B cell (primary cell): ENCODE measurements around the gene ANXA4. TPM values are rescaled to one million over a fixed set of nuclear protein-coding genes. Genes with fewer than 3 reads are reported as not detected.

Experiments used
- ATAC-seq: fragments of 200-7000 bp; cut with Tn5 transposase; one replicate; pipeline ENCODE4 v1.10.0; 2021; ENCODE audit warnings: low read depth, mild to moderate bottlenecking, moderate number of reproducible peaks, moderate library complexity
- CTCF ChIA-PET: fragments of 350-600 bp; sonication (Branson Sonifier 250); formaldehyde crosslinking; loops from one replicate; lab custom pipeline; 2021; ENCODE audit warnings: antibody characterized with exemption, inconsistent platforms; lab: Charles Lee
- POLR2A ChIA-PET: fragments of 350-600 bp; sonication (Branson Sonifier 250); formaldehyde crosslinking; loops from one replicate; lab custom pipeline; 2021; ENCODE audit warnings: antibody characterized with exemption; lab: Charles Lee
- DNase-seq: peaks from one replicate; pipeline ENCODE4 v3.0.0; 2013
- H2AFZ ChIP-seq: 2 replicates; pipeline ENCODE4 v1.6.1; 2012; ENCODE audit warnings: mild to moderate bottlenecking, low read depth, low read length; ENCODE audit not compliant: insufficient read depth, poor library complexity, severe bottlenecking
- H3K27ac ChIP-seq, 2 donors: 1 replicate in 1 of 2; 2 replicates in 1 of 2; pipeline ENCODE4 v1.5.1; 2012 to 2013; ENCODE audit warnings: low read length in 2 of 2, mild to moderate bottlenecking in 2 of 2, moderate library complexity in 1 of 2
- H3K27me3 ChIP-seq, 4 experiments: fragments of 200-600 bp in 1 of 4; sonication (generic) in 1 of 4; replicated peaks in 1 of 4; 1 replicate in 2 of 4; 2 replicates in 2 of 4; pipeline versions ENCODE4 v1.6.1 to v1.7.0; 2013 to 2016; ENCODE audit warnings: low read length in 3 of 4, mild to moderate bottlenecking in 2 of 4, mixed read lengths in 1 of 4, moderate library complexity in 1 of 4; ENCODE audit not compliant: insufficient read depth in 4 of 4, control insufficient read depth in 3 of 4; ENCODE audit errors: control extremely low read depth in 1 of 4
- H3K36me3 ChIP-seq, 2 experiments: replicated peaks in 1 of 2; 1 replicate in 1 of 2; 2 replicates in 1 of 2; pipeline versions ENCODE4 v1.6.1 to v1.7.1; 2013; ENCODE audit warnings: low read length in 1 of 2; ENCODE audit not compliant: insufficient read depth in 2 of 2, control insufficient read depth in 1 of 2; ENCODE audit errors: control extremely low read depth in 1 of 2, extremely low read depth in 1 of 2
- H3K4me1 ChIP-seq, 2 donors: fragments of 200-600 bp in 1 of 2; sonication (generic) in 1 of 2; 1 replicate in 1 of 2; 2 replicates in 1 of 2; pipeline versions ENCODE4 v1.5.1 to v1.6.1; 2013 to 2017; ENCODE audit warnings: low read length in 2 of 2; ENCODE audit not compliant: control insufficient read depth in 2 of 2, insufficient read depth in 2 of 2
- H3K4me2 ChIP-seq: replicated peaks from 2 replicates; pipeline ENCODE3; 2012; ENCODE audit warnings: mild to moderate bottlenecking, low read depth, low read length; ENCODE audit not compliant: poor library complexity, severe bottlenecking
- H3K4me3 ChIP-seq, 5 experiments: fragments of 200-600 bp in 1 of 5; sonication (generic) in 1 of 5; 1 replicate in 3 of 5; 2 replicates in 2 of 5; pipeline versions ENCODE4 v1.5.1 to v1.7.0; 2011 to 2016; ENCODE audit warnings: low read length in 4 of 5, mild to moderate bottlenecking in 4 of 5, low read depth in 2 of 5, control low read depth in 1 of 5, moderate library complexity in 1 of 5; ENCODE audit not compliant: insufficient read depth in 1 of 5; ENCODE audit errors: control extremely low read depth in 1 of 5, extremely low read depth in 1 of 5
- H3K79me2 ChIP-seq: fragments of 200-600 bp; sonication (generic); one replicate; pipeline ENCODE4 v1.6.0; 2016; ENCODE audit warnings: low read length; ENCODE audit not compliant: control insufficient read depth, insufficient read depth
- H3K9ac ChIP-seq: fragments of 200-600 bp; sonication (generic); 2 replicates; pipeline ENCODE4 v1.6.1; 2017; ENCODE audit warnings: mild to moderate bottlenecking, low read length, moderate library complexity
- H3K9me3 ChIP-seq, 3 donors: one replicate each; pipeline versions ENCODE4 v1.6.1 to v1.7.1; 2013; ENCODE audit warnings: low read length in 2 of 3; ENCODE audit not compliant: control insufficient read depth in 2 of 3, insufficient read depth in 1 of 3; ENCODE audit errors: control extremely low read depth in 1 of 3
- H4K20me1 ChIP-seq: 2 replicates; pipeline ENCODE4 v1.6.0; 2012; ENCODE audit warnings: mild to moderate bottlenecking, low read length; ENCODE audit not compliant: insufficient read depth, control insufficient read depth, poor library complexity, severe bottlenecking
- H3K27ac Mint-ChIP-seq: one replicate; pipeline ENCODE4 v1.8.0; 2021; ENCODE audit warnings: mixed read lengths
- H3K27me3 Mint-ChIP-seq: one replicate; pipeline ENCODE4 v1.8.0; 2021; ENCODE audit warnings: mixed read lengths
- H3K4me1 Mint-ChIP-seq: one replicate; pipeline ENCODE4 v1.8.0; 2021; ENCODE audit warnings: mixed read lengths
- H3K4me3 Mint-ChIP-seq: one replicate; pipeline ENCODE4 v1.8.0; 2021; ENCODE audit warnings: mixed read lengths
- H3K9me3 Mint-ChIP-seq: one replicate; pipeline ENCODE4 v1.8.0; 2022; ENCODE audit warnings: mixed read lengths; ENCODE audit not compliant: insufficient read depth
- EZH2 ChIP-seq: IDR thresholded peaks from 2 replicates; pipeline ENCODE4 v1.6.1; 2012; ENCODE audit warnings: borderline replicate concordance, low read depth, mild to moderate bottlenecking, moderate library complexity, low read length; ENCODE audit not compliant: insufficient read depth, poor library complexity, severe bottlenecking
- WGBS: methylation state at CpG from one replicate; pipeline ENCODE4 v1.1.5; 2013; ENCODE audit warnings: missing lambda C conversion rate; ENCODE audit not compliant: insufficient coverage; 5-methylcytosine and 5-hydroxymethylcytosine counted together
- intact Hi-C: fragments of 100-400 bp; cut with micrococcal nuclease; formaldehyde crosslinking; loops from one replicate; pipeline ENCODE4 v1.10.0; 2022
- polyA plus RNA-seq: library from polyadenylated mRNA; depleted of rRNA; stranded (reverse); fragments of >200 nt; gene quantifications from 2 replicates; pipeline ENCODE4 v1.2.3, GENCODE V29; 2012
- total RNA-seq, 2 donors: library from RNA; stranded (reverse); fragments of 120-200 nt in 1 of 2; gene quantifications; 1 replicate in 1 of 2; 2 replicates in 1 of 2; pipeline versions ENCODE4 v1.2.3 to v1.2.4, GENCODE V29; 2013 to 2022
- TF ChIP-seq, protein P1 (sequence below): fragments of 200-600 bp; IDR thresholded peaks from one replicate; pipeline ENCODE4 v1.8.0; 2022; ENCODE audit warnings: antibody characterized with exemption, mild to moderate bottlenecking

Gene ANXA4
- total and polyA plus RNA-seq, 2 donors (not counting 1 experiment from before 2014, with no cell fraction given) = 28.4 to 61.7 TPM

DNA sequence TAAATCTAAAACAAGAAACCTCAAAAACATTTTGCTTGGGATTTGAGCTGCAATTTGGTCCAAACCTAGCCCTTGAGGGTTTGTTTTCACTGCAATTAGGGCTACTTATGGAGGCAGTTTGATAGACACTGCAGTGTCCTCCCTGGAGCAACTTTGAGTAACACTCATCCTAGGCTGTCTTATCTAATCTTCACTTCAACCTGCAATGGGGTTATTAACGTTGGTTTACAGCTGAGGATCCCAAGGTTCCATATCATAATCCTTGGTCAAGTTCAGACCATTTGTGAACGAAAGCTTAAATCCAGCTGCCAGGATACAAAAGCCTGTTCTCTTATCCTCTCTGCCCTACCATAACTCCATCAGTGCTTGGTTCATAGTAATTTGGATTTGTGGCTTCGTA is 2.5 kb downstream of the ANXA4 start:
- Histone ChIP-seq H3K36me3 (peaks cover 0 to 3% of the 10 kb centered on the region in 2 experiments), H3K9ac (peak overlapping the region; percentile 41), H3K4me3 (peak overlapping the region in 1 of 5 experiments; percentile 5), H3K9me3 (no peaks in the 10 kb centered on the region), H4K20me1 (peaks cover 9% of the 10 kb centered on the region), H2AFZ (no peak overlapping the region), H3K4me2 (peak overlapping the region; percentile 49), H3K27ac (no peak overlapping the region), H3K4me1 (peaks cover 26 to 41% of the 10 kb centered on the region in 2 donors), H3K79me2 (peaks cover 71% of the 10 kb centered on the region), H3K27me3 (no peaks in the 10 kb centered on the region)
- ChIA-PET POLR2A (no interaction called here), CTCF (interaction anchor here (1.4 to 7.3 kb wide), 4 partner anchors 19 to 84 kb away, joined by 4 to 59 read pairs (median 8); no protein-coding TSS in a partner anchor)
- Mint-ChIP-seq H3K27me3 (no peaks in the 10 kb centered on the region), H3K9me3 (no peaks in the 10 kb centered on the region), H3K27ac (no peak overlapping the region), H3K4me3 (no peak overlapping the region), H3K4me1 (peaks cover 35% of the 10 kb centered on the region)
- ATAC-seq (no peak), DNase-seq (no peak)
- WGBS = 100% methylated on average over 1 of the region's 3 CpGs
- TF ChIP-seq EZH2 = no peak
- TF ChIP-seq, protein P1, sequence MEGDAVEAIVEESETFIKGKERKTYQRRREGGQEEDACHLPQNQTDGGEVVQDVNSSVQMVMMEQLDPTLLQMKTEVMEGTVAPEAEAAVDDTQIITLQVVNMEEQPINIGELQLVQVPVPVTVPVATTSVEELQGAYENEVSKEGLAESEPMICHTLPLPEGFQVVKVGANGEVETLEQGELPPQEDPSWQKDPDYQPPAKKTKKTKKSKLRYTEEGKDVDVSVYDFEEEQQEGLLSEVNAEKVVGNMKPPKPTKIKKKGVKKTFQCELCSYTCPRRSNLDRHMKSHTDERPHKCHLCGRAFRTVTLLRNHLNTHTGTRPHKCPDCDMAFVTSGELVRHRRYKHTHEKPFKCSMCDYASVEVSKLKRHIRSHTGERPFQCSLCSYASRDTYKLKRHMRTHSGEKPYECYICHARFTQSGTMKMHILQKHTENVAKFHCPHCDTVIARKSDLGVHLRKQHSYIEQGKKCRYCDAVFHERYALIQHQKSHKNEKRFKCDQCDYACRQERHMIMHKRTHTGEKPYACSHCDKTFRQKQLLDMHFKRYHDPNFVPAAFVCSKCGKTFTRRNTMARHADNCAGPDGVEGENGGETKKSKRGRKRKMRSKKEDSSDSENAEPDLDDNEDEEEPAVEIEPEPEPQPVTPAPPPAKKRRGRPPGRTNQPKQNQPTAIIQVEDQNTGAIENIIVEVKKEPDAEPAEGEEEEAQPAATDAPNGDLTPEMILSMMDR = no peak
- intact Hi-C loops = loop anchor here (5.0 kb wide), 2 partner anchors 33 to 58 kb away; no protein-coding TSS in a partner anchor

- Mint-ChIP-seq H3K4me1 (peaks cover 35% of the 10 kb centered on the region), H3K27me3 (no peaks in the 10 kb centered on the region), H3K4me3 (peak overlapping the region; percentile 53), H3K27ac (peak overlapping the region; percentile 76), H3K9me3 (no peaks in the 10 kb centered on the region)
- Histone ChIP-seq H3K36me3 (peaks cover 0 to 3% of the 10 kb centered on the region in 2 experiments), H3K27ac (no peak overlapping the region), H3K9me3 (no peaks in the 10 kb centered on the region), H3K4me2 (peak overlapping the region; percentile 49), H3K9ac (peak overlapping the region; percentile 41), H3K4me3 (no peak overlapping the region), H4K20me1 (peaks cover 9% of the 10 kb centered on the region), H3K27me3 (no peaks in the 10 kb centered on the region), H2AFZ (no peak overlapping the region), H3K4me1 (peaks cover 26 to 41% of the 10 kb centered on the region in 2 donors), H3K79me2 (peaks cover 74% of the 10 kb centered on the region)
- POLR2A ChIA-PET = interaction anchor here (0.5 to 0.6 kb wide), 2 partner anchors 81 to 436 kb away, joined by 3 to 4 read pairs; no protein-coding TSS in a partner anchor
- intact Hi-C loops = no loop called here
- 100% methylated on average over 1 of the region's 2 CpGs for WGBS
- no peak for DNase-seq
- no peak for TF ChIP-seq EZH2
- TF ChIP-seq, protein P1 = no peak
- CTCF ChIA-PET = interaction anchor here (2.0 to 7.3 kb wide), 3 partner anchors 20 to 71 kb away, joined by 5 to 59 read pairs (median 11); no protein-coding TSS in a partner anchor
- no peak for ATAC-seq
These were observed 3.1 kb downstream of the ANXA4 start for GRCh38 chr2:69745035-69745434.
